ENCODE measurements around the gene KRTAP9-6.
"Not testable (repeated sequence)": the region's sequence is repeated elsewhere in the genome, so short reads cannot be mapped to it uniquely, and the experiment has no call there.

Gene KRTAP9-6

DNA sequence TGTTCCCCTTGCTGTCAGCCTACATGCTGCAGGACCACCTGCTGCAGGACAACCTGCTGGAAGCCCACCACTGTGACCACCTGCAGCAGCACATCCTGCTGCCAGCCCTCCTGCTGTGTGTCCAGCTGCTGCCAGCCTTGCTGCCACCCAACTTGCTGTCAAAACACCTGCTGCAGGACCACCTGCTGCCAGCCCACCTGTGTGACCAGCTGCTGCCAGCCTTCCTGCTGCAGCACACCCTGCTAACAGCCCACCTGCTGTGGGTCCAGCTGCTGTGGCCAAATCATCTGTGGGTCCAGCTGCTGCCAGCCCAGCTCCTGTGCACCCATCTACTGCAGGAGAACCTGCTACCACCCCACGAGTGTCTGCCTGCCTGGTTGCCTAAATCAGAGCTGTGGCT lies 6.1 kb downstream of the KRTAP9-6 start:
- not testable (repeated sequence) for DNase-seq (ENCODE audit: low read depth in 2 of 2)

DNA sequence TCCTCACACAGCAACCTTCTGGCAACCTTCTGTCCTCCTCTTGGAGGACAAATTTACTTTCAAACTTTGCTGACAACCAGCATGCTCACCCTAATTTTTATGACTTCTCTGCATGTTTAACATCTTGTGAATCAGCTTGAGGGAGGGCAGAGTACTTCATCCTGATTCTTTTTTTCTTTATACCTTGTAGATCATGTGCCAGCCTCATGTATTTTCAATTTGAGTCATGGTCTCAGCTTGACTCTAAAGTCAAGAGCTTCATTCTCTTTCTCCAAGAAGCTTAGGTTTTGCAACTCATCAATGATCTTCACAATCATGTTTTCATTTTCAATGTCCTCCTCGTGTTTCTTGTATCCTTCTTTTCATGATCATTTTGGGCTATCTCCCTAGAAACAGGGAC lies 6.7 kb downstream of the KRTAP9-6 start:
- no peak for DNase-seq (ENCODE audit: low read depth in 2 of 2)

DNA sequence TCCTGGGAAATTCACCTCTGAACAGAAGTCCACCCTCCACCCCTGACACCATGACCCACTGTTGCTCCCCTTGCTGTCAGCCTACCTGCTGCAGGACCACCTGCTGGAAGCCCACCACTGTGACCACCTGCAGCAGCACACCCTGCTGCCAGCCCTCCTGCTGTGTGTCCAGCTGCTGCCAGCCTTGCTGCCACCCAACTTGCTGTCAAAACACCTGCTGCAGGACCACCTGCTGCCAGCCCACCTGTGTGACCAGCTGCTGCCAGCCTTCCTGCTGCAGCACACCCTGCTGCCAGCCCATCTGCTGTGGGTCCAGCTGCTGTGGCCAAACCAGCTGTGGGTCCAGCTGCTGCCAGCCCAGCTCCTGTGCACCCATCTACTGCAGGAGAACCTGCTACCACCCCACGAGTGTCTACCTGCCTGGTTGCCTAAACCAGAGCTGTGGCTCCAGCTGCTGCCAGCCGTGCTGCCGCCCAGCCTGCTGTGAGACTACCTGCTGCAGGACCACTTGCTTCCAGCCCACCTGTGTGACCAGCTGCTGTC lies 10.5 kb downstream of the KRTAP9-6 start, which contains the start of gene KRTAP9-7:
KRTAP9-7 (plus strand) TSS at position 51 of the 543 bp plus-strand sequence; CDS start at position 51, 0 bp downstream.
- not testable (repeated sequence) for DNase-seq (ENCODE audit: low read depth in 2 of 2)

DNA sequence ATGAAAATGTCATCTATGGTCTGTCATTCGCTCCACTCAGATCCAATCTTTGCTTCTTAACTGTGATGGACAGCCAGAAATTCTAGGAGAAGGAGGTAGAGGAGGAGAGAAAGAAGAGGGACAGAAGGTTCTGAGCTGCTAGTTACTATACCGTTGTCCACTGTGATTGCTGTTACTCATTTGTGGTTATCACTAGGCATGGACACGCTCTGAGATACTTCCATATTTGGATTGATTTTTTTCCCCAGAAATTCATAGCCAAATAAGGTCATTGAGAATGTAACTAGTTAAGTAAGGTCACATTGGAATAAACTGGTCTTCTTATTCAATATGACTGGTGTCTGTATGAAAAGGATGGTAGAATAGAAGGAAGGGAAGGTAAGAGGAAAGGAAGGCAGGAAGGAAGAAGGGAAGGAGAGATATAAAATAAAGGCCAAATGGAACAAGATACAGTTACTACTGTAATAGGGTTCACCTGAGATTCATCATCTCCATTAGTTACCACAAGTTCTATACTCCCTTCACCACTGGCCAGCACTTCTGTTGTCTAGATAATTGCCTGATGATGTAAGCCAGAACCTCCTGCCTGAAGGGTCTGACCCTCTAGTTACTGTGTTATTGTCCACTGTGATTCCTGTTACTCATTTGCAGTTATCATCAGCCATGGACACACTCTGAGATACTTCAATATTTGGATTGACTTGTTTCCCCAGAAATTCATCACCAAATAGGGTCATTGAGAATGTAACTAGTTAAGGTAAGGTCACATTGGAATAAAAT lies 13.2 kb downstream of the KRTAP9-6 start:
- no peak for DNase-seq (ENCODE audit: low read depth in 2 of 2)

DNA sequence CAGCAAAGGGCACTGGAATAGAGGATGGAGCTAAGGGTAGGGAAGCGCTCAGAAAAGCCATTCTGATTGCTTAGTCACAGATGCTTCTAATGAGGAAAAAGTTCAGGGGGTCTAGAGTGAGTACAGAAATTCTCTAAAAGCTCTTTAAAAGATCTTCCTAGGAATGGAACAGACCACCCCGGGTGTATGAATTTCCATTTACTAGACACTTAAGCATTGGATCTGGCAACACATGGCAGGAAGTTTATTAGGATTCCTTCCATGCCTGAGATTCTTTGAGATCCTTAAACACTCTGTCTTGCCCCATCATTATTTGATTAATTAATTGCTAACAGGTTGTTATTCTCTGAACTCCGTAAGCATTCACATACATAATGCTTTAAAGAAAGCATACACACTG lies 18.9 kb downstream of the KRTAP9-6 start:
- no peak for DNase-seq (ENCODE audit: low read depth in 2 of 2)

DNA sequence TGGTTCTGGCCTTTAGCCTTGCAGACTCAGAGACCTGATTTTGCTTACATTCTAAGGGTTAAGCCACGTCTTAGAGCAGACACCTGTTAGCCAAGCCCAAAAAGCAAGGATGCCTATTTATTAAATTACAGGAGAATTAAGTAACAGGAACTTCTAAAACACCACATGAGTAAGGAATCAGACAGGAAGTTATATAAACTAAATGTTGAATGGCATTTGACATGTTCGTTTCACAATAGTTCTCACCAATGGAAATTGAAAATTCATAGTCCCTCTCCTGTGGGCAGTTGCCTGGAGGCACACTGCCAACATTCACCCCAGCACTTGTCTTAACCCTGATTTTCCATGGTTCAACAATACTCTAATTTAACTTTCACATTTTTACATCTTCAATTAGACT lies 19.4 kb downstream of the KRTAP9-6 start:
- no peak for DNase-seq (ENCODE audit: low read depth in 2 of 2)

DNA sequence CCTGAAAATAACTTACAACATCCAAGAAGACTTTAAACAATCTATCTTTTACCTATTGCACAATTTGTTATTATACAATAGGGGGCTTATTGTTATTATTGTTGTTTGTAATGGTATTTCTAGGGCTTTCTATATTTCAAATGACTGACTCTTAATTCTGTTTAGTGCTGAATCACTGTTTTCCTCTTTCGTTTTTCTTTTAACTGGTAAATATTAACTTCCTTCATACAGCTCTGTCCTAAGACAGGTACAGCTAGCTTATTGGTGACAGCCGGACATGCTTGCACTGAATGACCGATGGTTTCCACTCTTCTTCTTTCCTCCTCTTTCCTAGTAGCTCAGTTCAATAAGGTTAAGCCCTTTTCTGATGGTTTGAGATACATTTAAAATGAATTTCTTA lies 21.9 kb downstream of the KRTAP9-6 start:
- DNase-seq (ENCODE audit: low read depth in 2 of 2) = no peak

DNA sequence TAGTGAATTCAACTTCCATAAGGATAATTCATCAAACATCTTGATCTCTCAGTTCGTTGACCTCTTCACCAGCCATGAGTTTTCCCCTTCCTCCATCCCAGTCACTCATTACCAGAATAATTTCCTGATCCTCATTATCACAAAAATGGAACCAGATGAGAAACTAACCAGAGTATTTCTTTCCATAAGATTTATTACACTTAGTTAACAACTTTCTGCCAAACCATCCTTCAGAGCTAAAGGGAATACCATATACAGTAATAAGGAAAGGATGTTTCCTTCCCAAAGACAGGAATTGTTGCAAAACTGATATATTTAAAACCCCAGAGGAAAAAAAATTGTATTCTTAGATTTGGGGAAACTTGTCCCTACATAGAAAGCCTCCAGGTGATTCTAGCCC lies 28.8 kb downstream of the KRTAP9-6 start:
- no peak for DNase-seq (ENCODE audit: low read depth in 2 of 2)

DNA sequence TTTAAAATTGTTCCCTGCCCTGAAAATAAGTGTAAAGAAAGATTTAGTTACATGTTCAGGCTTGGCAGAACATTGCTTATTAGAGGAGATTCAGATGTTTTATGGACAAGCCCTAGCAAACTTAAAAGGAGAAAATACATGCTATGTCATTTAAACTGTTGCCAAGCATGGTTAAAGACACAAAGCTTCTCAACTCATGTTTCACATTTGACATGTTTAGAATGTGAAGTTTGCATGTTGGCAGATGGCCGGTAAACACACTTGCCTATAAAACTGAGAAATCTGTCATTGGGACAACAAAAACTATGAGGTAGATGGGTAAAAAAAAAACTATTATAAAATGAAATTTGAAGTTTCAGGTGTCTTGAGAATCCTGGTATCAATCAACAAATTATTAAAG lies 31.7 kb downstream of the KRTAP9-6 start:
- DNase-seq (ENCODE audit: low read depth in 2 of 2) = no peak

DNA sequence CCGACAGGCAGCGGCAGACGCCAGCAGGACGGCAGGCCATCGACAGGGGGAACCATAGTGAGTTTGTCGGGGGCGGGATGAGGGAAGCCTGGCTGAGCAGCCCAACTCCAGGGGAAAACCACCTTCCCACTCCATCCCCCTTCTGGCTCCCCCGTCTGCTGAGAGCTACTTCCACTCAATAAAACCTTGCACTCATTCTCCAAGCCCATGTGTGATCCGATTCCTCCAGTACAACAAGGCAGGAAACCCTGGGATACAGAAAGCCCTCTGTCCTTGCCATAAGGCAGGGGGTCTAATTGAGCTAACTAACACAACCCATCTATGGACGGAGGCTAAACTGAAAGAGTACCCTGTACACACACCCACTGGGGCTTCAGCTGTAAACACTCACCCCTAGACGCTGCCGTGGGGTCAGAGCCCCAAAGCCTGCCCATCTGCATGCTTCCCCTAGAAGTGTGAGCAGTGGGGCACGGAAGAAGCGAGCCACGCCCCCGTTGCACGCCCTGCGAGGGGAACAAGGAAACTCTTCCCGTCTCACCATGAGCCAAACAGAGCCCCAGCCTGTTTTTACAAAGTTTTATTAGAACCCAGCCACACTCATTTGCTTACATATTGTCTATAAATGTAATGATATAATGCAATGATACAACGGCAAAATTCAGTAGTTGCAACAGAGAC lies 33.4 kb downstream of the KRTAP9-6 start:
- no peak for DNase-seq (ENCODE audit: low read depth in 2 of 2)

DNA sequence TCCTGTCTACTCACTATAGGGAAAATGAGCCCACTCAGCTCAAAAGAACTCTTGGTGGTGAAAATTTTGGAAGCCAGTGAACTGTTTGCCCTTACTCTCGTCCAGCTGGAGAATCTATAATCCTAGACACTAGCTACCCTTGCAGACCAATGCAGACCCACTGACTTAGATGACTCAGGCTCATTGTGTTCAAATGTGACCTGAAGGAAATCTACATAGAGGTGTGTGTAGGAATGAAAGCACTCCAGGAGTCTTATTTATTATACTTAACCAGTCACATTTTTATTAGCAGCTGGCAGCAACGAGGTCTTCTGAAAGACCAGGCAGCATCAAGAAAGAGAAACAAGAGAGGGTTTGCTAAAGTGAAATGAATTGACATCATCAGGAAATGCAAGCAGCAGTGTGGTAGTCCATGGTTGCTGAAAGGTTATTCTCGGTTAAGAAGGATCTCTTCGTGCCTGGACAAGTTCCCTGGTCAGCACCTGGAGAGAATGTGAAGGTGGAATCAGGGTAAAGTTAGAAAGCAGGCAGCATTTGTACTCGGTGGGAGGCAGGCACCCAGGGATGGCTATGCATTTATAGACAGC lies 36.1 kb downstream of the KRTAP9-6 start:
- DNase-seq (ENCODE audit: low read depth in 2 of 2) = no peak

DNA sequence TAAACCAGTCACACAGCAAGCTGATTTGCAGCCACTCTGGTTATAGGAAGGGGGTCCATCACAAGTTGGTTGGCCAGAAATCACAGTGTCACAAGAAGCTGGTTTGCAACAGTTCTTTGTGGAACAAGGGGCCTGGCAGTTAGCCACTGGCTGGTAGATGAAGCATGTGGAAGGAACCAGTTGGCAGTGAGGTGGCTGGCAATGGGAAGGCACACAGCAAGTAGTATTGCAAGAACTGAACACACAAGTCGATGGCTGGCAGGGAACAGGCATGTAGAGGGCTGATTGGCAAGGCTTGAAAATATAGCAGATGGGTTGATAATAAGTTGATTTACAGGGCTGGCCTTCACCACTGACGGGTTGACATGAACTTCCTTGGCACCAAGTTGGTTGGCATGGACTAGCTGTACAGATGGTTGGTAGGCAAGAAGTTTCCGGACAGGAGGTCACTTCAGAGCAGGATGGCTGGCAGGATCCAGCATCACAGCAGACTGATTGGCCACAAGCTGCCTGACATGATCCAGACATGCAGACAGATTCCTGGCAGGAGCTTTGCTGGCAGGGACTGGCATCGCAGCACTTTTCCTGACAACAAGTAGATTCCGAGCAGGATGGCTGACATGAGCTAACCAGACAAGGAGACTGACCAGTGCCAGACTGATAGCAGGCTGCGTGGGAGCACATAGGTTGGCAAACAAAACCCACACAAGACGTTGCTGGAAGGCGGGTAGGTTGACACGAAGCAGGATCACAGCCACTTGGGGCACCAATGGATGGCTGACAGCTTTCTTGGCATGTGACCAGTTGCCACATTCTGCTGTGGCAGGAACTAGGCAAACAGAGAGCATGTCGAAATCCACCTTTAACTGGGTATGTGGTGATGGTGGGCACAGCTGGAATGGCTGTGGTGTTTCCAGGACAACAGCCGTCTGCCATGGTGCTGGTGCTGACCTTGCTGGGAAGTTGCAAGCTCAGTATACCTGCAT lies 37.0 kb downstream of the KRTAP9-6 start, which contains the start of gene KRTAP29-1:
KRTAP29-1 (minus strand) TSS at position 936 of the 986 bp plus-strand sequence; CDS start at position 936, 0 bp downstream.
- DNase-seq (ENCODE audit: low read depth in 2 of 2) = no peak

DNA sequence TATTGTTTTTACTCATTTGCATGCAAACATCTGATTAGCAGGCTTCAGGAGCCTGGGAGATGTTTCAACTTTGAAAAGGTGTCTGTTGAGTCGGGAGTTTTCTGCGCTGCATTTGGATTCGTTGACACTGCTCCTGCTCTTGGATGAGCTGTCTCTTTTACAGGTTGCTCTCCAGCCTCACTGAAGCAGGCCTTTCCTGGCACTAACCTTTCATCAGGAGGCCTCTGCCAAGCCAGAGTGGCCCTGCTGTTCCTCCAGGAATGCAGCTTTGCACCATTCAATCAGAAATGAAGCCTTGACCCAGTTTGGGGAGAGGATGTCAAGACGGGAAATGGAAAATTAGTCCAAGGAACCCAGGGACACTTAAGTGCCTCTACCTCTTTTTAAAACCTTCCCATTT lies 37.8 kb downstream of the KRTAP9-6 start:
- no peak for DNase-seq (ENCODE audit: low read depth in 2 of 2)

DNA sequence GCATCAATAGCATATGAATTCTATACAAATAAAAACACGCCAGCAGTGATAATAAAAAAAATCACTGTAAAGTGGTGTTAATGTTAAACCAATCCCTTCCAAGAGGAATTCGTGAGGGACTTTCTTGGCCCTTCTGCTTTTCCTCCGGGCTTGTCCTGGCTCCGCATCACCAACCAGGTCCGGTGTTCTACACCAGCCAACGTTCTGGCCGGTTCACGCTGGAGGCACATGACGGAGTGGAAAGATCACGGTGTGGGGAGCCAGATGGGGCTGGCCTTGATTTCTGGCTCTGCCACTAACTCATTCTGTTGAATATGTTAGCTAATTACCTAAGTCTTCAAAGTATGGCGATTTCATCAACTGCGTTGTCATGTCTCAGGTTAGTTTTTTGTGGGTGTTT lies 38.9 kb downstream of the KRTAP9-6 start:
- no peak for DNase-seq (ENCODE audit: low read depth in 2 of 2)

DNA sequence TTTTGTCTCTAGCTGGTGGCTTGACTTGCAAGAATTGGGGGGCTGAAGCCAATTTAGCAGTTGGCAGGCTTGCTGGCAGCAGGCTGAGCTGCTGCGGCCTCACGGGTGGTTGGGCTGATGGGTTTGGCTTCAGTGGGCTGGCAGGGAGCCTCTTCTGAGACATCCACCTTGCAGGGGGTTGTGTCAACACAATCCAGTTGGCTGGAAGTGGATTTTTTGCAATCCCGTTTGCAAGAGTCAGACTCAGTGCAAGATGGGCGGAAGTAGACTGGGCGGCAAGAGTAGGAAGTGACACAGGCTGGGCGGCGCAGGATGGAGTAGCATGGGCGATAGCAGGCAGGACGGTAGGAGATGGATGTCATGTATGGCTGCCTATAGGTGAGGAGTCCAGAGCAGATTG lies 42.5 kb downstream of the KRTAP9-6 start:
- no peak for DNase-seq (ENCODE audit: low read depth in 2 of 2)

DNA sequence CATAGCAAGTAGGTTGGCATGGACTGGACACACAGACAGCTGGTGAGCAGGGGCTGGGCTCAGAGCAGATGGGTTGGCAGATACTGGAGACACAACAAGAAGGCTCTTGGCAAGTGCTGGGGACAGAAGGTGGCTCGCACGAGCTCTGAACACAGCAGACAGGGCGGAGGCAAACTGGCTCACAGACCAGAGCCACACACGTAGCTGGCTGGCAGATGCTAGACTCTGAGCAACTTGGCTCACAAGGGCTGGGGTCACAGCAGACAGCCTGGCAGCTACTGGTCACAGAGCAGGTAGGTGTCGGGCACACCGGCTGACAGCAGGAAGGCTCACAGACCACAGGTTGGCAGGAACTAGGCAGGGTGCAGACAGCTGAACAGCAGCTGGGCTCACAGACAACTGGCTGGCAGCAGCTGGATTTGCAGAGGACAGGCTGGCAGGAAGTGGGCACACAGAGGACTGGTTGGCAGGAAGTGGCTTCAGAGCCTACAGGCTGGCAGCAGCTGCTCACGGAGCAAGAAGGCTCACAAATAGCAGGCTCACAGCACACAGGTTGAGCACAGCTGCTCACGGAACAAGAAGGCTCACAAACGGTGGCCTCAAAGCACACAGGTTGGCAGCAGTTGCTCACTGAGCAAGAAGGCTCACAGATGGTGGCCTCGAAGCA lies 43.2 kb downstream of the KRTAP9-6 start:
- DNase-seq (ENCODE audit: low read depth in 2 of 2) = peak; percentile 25 to 34

DNA sequence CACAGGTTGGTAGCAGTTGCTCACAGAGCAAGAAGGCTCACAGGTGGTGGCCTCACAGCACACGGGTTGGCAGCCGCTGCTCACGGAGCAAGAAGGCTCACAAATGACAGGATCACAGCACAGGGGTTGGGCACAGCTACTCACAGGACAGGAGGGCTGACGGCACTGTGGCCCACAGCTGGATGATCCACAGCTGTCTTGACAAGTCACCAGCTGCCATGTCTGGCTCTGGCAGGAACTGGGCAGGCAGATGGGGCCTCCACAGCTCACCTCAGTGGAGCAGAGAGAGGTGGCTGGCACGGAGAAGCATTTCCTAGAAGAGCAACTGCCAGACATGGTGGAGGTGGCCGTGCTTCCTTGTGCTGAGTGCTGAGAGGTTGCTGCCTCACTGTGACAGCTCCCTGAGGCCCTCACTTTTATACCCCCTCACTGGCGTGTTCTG lies 43.8 kb downstream of the KRTAP9-6 start, which contains the start of gene KRTAP16-1:
KRTAP16-1 (minus strand) TSS at position 392 of the 442 bp plus-strand sequence; CDS start at position 336, 56 bp downstream.
- DNase-seq (ENCODE audit: low read depth in 2 of 2) = peak in 1 of 2 donors; percentile 16

DNA sequence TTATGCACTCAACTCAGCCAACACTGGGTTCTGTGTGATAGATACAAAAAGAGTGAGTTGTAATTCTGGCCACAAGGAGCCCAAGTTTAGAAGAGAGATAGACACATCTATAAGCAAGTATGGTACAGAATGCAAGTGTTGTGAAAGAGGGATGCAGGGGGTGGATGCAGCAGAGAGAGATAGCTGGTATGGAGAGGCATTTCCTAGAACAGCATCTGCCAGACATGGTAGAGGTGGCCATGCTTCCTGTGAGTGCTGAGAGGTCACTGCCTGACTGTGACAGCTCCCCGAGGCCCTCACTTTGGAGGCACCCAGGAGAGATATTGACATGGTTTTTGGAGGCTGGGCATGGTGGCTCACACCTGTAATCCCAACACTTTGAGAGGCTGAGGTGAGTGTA lies 45.9 kb downstream of the KRTAP9-6 start:
- DNase-seq (ENCODE audit: low read depth in 2 of 2) = no peak

DNA sequence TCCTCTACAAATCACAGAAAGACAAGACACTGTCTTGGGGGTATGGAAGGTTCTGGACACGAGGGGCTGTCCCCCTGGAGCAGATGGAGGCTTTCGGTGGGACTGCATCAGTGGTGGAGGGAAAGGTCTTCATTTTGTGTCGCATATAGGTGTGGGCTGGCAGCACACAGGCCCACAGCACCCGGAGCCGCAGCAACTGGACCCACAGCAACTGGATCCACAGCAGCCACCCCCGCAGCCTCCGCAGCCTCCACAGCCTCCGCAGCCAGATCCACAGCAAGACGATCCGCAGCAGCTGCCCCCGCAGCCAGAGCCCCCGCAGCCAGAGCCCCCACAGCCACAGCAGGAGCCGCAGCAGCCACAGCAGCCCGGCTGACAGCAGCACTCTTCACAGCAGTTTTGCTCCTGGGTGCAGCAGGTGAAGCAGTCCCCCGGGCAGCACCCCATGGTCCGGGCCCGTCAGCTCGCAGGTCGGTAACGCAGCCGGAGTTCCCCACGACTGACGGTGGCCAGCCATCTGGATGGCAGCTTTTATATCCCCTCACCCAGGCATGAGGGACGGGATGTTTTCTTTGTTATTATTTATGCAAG lies 50.1 kb downstream of the KRTAP9-6 start, which contains the start of gene KRTAP17-1:
KRTAP17-1 (minus strand) TSS at position 507 of the 591 bp plus-strand sequence; CDS start at position 447, 60 bp downstream.
- no peak for DNase-seq (ENCODE audit: low read depth in 2 of 2)

Measured in stimulated activated CD4-positive, alpha-beta T cell treated with anti-CD3 and anti-CD28 coated beads, Interleukin-15, amount 100 ng/mL, for 48 hours (primary cell).